HG02943 (cell line): ENCODE results near the gene RAB20.
"Not testable (repeated sequence)": the region's sequence is repeated elsewhere in the genome, so short reads cannot be mapped to it uniquely, and the experiment has no call there.

ENCODE experiments used
- ATAC-seq: cut with Tn5 transposase; IDR thresholded peaks from one replicate; pipeline ENCODE4 v1.9.1; 2021; ENCODE audit warnings: mild to moderate bottlenecking, low read depth, moderate library complexity; ENCODE audit not compliant: unreplicated experiment

The RAB20 gene

GRCh38 chr13:110495376-110495775 lies 66.1 kb downstream of the RAB20 start:
- ATAC-seq, result no peak

GRCh38 chr13:110493613-110494012 lies 67.9 kb downstream of the RAB20 start:
- ATAC-seq, result no peak

- ATAC-seq, result no peak
Observed at GRCh38 chr13:110492679-110493593, 68.6 kb downstream of the RAB20 start.

- ATAC-seq, result no peak
Observed at GRCh38 chr13:110491869-110492678, 69.4 kb downstream of the RAB20 start.

- no peak for ATAC-seq
Observed at GRCh38 chr13:110490009-110490770, 71.3 kb downstream of the RAB20 start.

GRCh38 chr13:110486880-110487279 lies 74.6 kb downstream of the RAB20 start:
- not testable (repeated sequence) for ATAC-seq

- ATAC-seq, result no peak
Observed at GRCh38 chr13:110486061-110486715, 75.3 kb downstream of the RAB20 start.

- ATAC-seq, result no peak
Observed at GRCh38 chr13:110485604-110486003, 75.9 kb downstream of the RAB20 start.

- no peak for ATAC-seq
Observed at GRCh38 chr13:110484290-110485048, 77.1 kb downstream of the RAB20 start.

GRCh38 chr13:110483386-110483968 lies 78.0 kb downstream of the RAB20 start:
- ATAC-seq, result no peak

GRCh38 chr13:110480161-110480560 lies 81.4 kb downstream of the RAB20 start:
- no peak for ATAC-seq

- no peak for ATAC-seq
Observed at GRCh38 chr13:110479648-110480047, 81.9 kb downstream of the RAB20 start.

- no peak for ATAC-seq
Observed at GRCh38 chr13:110479215-110479545, 82.3 kb downstream of the RAB20 start.

GRCh38 chr13:110478405-110479214 lies 82.9 kb downstream of the RAB20 start:
- no peak for ATAC-seq

GRCh38 chr13:110477706-110478245 lies 83.7 kb downstream of the RAB20 start:
- no peak for ATAC-seq

- ATAC-seq, result no peak
Observed at GRCh38 chr13:110476220-110476617, 85.3 kb downstream of the RAB20 start.

GRCh38 chr13:110475550-110476219 lies 85.8 kb downstream of the RAB20 start:
- no peak for ATAC-seq

- no peak for ATAC-seq
Observed at GRCh38 chr13:110475117-110475516, 86.4 kb downstream of the RAB20 start.
